NCI-H82 treated with DMSO at 0.1 percent for 48 hours (cell line): ENCODE results near the gene TAF12.
A peak's percentile ranks its signal among the peaks of the same experiment; 100 is the strongest.
"Not testable (repeated sequence)": the region's sequence is repeated elsewhere in the genome, so short reads cannot be mapped to it uniquely, and the experiment has no call there.

ENCODE experiments used
- DNase-seq: peaks from one replicate; lab custom pipeline; 2025; ENCODE audit not compliant: unreplicated experiment; lab: John Stamatoyannopoulos, UW

Gene TAF12

GRCh38 chr1:28642847-28643635 lies at the start of gene TAF12:
TSS of gene TAF12 (minus strand) at chr1:28643067. CDS start at chr1:28622081, 20,986 bp downstream.
- DNase-seq, result peak; percentile 94

- not testable (repeated sequence) for DNase-seq
These were observed 48.8 kb upstream of the TAF12 start for GRCh38 chr1:28691627-28692026.

- DNase-seq, result no peak
These were observed 42.1 kb upstream of the TAF12 start for GRCh38 chr1:28684937-28685336.

- DNase-seq, result no peak
These were observed 40.0 kb upstream of the TAF12 start for GRCh38 chr1:28682840-28683239.

GRCh38 chr1:28680151-28680550 lies 37.3 kb upstream of the TAF12 start:
- no peak for DNase-seq

GRCh38 chr1:28675924-28676257 lies 33.0 kb upstream of the TAF12 start:
- no peak for DNase-seq

GRCh38 chr1:28672971-28673370 lies 30.1 kb upstream of the TAF12 start:
- not testable (repeated sequence) for DNase-seq

- no peak for DNase-seq
These were observed 28.4 kb upstream of the TAF12 start for GRCh38 chr1:28671254-28671780.

GRCh38 chr1:28668956-28669723 lies 26.3 kb upstream of the TAF12 start:
- DNase-seq, result peak; percentile 42

GRCh38 chr1:28668191-28668955 lies 25.5 kb upstream of the TAF12 start, which contains the start of gene GMEB1:
TSS of gene GMEB1 (plus strand) at chr1:28668784. CDS start at chr1:28683613, 14,829 bp downstream.
- peak; percentile 78 for DNase-seq

GRCh38 chr1:28666806-28667205 lies 23.9 kb upstream of the TAF12 start:
- no peak for DNase-seq

- DNase-seq, result peak; percentile 59
These were observed 21.1 kb upstream of the TAF12 start for GRCh38 chr1:28663871-28664470.

- no peak for DNase-seq
These were observed 13.5 kb upstream of the TAF12 start for GRCh38 chr1:28656335-28656734.

GRCh38 chr1:28655448-28656311 lies 12.8 kb upstream of the TAF12 start:
- DNase-seq, result not testable (repeated sequence)

- DNase-seq, result not testable (repeated sequence)
These were observed 11.0 kb upstream of the TAF12 start for GRCh38 chr1:28653870-28654269.

- not testable (repeated sequence) for DNase-seq
These were observed 10.2 kb upstream of the TAF12 start for GRCh38 chr1:28653063-28653462.

GRCh38 chr1:28648474-28649198 lies 5.8 kb upstream of the TAF12 start, which contains the start of gene RNU11:
TSS of gene RNU11 (plus strand) at chr1:28648600.
- peak; percentile 98 for DNase-seq

GRCh38 chr1:28648008-28648473 lies 5.2 kb upstream of the TAF12 start:
- peak; percentile 92 for DNase-seq

GRCh38 chr1:28646040-28646439 lies 3.2 kb upstream of the TAF12 start:
- DNase-seq, result no peak
